GM21528 (cell line): ENCODE data around the gene OSBPL3.

Experiments
- ATAC-seq: cut with Tn5 transposase; IDR thresholded peaks from one replicate; pipeline ENCODE4 v1.9.1; 2021; ENCODE audit warnings: mild to moderate bottlenecking, moderate library complexity; ENCODE audit not compliant: unreplicated experiment, low FRiP score

OSBPL3 gene

DNA sequence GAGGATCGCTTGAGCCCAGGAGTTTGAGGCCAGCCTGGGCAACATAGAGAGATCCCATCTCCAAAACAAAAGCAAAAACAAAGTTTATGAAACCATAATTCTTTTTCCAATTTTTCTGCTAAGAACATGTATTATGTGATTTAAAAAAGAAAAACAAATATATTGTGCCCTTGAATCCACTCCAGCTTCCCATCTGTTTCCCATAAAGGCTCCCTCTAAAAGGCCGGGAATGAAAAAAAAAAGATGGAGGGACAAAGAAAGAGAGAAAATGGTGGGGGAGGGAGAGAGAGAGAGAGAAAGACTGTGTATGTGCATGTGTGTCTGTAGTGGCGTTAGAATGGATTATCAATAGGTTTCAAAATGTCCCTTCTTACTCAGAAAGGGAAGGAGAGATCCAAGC, 202.2 kb downstream of the OSBPL3 start:
- no peak for ATAC-seq

DNA sequence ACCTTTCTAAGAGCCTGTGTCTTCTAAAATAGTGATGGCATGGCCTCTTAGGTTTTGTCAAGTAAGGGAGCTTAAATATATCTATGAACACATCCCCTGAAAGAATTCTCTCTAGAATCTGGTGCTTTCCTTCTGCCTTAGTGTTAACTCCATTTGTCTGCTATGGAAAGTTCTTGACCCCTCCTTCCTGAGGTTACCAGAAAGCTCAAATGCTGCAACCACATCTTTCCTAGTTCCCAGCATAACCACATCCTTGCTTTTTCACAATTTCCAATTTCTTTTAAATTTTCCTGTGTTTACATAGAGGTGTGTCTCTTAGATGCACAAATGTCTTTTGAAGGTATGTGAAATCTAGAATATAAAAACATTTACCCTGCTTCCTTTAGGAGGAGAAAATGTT, 206.3 kb downstream of the OSBPL3 start:
- ATAC-seq: no peak

DNA sequence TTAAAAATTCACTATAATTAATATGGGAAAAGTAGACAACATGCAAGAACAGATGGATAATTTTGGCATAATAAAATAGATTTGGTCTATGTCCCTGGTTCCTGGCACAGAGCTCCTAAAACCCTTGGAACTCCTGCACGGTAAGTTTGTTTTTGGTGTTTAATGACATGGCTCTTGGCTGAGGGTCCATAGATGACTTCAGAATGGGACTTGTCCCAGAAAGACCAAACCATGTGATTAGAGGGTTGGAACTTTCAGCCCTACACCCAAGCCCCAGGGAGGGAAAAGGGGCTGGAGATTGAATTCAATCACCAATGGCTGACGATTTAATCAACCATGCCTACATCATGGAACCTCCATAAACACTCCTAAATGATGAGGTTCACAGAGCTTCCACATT, 210.1 kb downstream of the OSBPL3 start:
- ATAC-seq: no peak

DNA sequence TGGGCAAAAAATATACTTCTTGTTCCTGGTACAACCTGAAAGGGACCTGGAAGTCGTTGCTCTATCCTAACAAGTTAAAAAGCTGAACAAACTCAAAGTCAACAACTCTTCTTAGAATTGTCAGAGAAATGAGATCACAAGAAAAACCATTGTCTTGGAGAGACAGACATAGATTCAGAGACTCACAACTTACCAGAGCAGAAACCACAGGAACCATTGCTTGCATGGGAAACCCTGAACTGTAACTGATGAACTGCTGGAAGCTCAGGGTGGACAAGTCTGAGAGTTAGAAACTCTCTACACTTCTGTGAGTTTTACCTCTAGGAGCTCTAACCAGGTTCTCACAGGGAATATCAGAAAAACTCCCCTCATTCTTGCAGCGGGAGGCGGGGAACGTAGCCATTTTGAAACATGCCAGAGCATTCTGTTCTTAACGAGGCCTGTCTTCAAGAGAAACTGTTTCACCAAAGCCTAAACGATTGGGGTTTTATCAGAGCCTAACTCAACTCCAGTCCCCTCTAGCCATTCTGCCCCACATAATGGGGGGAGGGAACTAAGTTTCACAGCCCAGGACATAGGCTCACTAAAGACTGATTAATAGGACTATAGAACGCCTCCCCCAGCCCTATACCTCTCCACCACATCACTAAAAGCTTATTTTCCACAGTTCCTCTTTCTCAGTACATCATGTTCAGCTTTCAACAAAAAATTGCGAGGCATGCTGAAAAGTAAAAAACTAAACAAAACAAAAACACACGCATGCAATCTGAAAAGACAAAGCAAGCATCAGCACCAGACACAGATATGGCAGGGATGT, 210.8 kb downstream of the OSBPL3 start:
- no peak for ATAC-seq

DNA sequence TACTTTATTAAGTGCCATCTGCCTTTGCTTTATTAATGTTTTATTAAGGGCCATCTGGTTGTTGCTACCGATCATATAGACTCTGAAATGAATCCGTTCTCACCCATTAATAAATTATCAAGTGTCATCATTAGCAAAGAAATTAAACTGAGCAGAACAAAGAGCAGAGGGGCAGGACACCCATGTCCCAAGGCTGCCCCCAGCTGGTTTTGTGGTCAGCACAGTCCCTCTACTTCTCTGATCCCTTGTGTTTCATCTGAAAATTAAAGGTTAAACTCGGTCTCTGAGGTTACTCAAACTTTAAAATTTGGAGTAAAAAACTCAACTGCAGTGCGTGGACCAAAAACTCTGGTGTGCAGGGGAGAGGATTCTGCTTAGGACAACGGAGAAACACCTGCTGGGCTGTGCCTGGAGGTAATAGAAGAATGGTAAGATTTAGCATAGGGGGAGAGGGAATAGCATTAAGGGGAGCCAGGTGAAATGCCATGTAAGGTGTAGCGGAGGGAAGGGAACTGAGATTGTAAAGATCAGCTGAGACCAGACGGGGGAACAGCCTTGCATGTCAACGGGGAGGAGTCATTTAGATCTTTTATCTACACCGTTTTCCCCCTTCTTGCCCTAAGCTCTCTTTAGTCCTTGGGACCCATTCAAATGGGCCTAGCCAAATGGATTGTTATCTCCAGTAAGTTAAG, 212.0 kb downstream of the OSBPL3 start:
- no peak for ATAC-seq

DNA sequence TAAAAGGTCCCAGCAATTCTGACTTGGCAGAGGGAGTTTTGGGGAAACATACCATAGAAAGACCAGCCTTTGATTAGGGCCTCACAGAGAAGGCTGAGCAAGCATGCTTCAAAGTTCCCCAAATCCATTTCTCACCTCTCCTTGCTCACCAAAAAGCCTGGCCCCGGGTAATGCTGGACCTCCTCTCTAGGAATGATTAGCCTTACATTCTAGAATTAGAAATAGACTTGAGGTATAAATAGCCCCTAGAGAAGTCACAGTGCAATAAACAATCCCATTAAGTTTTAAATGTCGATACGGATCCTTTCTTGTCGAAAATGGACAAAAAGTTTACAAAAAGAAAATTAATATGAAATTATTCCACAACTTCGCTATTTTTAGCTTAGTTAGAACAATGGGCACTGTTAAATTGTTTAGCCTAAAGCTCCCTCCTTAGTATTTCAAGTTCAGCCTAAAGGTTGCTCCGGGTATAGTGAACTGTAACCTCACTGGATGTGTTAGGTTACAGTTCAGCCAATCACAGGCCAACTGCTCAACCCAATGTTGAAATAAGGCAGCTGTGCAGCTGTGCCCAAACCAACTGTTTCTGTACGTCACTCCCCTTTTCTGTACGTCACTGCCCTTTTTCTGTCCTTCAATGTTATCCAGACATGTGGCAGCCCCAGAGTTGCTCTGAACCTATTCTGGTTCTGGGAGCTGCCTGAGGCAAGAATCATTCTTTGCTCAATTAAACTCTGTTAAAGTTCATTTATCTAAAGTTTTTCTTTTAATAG, 214.8 kb downstream of the OSBPL3 start:
- ATAC-seq: no peak

DNA sequence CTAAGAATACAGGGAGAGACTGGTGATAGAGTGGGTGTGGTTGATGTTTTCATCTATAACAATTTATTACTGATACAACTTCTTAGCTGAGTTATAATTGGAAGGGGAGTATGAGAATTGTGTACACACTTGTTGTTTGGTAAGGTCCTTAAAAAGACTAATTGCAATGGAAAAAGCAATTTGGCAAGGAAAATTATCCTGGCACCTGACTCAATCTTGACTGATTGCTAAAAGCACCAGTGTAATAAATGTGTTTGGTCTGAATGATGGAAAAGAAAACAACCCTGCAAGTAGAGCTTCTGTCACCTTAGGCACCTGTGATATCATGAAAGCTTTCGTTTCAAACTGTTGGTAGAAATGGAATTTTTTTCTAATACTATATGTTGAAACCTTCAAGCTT, 216.0 kb downstream of the OSBPL3 start:
- no peak for ATAC-seq

DNA sequence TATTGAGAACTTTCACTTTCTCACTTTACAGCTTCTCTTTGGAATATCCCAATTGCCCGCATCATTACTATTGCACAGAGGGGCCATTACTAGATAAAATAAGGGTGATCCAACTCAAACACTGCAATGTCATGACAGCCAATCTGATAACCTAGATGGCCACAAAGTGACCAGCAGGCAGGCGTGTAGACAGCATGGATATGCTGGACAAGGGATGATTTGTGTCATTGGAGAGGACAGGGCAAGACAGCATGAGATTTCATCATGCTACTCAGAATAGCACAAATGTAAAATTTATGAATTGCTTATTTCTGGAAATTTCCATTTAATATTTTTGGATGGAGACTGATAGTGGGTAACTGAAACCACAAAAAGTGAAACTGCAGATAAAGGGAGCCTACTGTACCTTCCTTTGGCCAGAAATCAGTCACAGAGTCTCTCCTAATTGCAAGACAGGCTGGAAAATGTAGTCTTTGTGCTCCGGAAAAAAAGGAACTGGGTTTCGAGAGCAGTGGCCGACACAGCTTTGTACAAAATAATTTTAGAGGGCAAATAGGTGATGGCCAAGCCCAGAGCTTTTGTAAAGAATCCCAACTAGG, 216.6 kb downstream of the OSBPL3 start:
- no peak for ATAC-seq

DNA sequence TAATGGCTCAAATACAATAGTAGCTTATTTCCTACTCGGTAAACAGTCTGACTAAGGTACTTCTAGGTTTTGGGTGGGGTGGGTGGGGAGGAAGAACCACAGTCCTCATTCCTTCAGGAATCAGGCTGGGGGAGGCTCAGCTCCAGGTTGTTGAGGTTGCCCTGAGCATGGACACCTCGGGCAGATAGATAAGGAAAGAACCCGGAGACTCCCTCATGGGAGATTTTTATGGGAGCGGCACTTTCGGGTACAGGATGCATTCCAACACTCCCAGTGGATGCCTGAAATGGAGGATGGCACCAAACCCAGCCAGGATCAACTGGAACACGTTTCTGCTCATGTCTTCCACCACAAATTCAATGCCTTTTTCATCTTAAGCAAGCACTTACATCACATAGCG, 217.2 kb downstream of the OSBPL3 start:
- ATAC-seq: no peak

DNA sequence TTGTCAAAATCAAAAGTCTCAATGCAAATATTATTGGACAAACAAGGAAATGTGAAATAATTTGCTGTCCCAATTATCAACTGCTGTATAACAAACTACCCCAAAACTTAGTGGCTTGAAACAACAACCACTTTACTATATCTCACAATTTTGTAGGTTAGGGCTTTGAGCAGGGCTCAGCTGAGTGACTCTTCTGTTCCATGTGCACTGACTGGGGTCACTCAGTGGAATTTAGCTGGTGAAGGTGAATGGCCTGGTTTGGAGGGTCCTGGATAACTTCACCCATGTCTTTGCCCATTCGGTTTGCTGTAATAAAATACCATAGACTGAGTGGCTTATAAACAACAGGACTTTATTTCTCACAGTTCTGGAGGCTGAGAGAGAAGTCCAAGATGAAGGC, 219.0 kb downstream of the OSBPL3 start:
- ATAC-seq: no peak

DNA sequence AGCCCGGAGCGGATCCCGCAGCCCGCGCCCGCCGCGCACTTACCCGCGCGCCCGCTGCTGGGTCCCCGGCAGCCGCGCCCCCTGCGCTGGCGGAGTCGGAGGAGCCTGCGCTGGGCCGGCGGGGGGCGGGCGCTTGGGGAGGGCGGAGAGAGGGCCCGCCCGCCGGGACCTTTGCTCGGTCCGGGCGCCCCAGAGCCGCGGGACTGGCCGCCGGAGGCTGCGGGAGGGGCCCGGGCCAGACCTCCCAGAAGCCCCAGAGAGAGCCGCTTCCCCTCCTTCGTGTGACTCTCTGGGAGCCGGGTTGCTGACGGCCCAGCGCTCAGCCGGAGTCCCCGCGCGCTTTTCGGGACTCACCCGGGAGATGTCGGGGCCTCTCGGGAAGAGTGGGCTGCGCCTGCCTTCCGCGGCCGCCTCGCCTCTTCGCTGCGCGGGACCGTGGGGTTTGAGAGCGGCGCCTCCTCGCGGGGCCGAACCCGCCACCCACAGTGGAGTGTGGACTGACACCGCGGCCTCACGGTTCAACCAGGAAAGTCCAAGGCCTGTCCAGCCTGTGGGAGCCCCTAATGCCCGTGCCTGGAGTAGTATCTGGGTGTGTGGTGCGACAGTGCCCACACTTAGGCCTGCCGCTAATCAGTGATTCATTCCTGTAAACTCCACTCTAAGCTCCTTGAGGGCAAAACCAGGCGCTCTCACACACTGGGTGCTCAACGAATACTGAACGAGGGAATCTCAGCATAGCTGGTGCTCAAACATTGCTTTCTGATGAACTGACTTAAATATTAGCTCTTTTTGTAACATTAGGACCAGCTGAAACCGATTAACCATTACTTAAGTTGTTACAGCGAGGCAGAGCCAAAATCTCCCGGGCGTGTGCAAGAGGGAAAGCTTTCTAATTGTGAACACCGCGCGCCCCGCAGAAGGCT, 222.4 kb downstream of the OSBPL3 start, which contains the start of gene GSDME:
Gene GSDME, minus strand, starts transcription at position 112 of the 923 bp plus-strand sequence. CDS start 7,690 bp downstream, outside the sequence.
- peak; percentile 65 for ATAC-seq

DNA sequence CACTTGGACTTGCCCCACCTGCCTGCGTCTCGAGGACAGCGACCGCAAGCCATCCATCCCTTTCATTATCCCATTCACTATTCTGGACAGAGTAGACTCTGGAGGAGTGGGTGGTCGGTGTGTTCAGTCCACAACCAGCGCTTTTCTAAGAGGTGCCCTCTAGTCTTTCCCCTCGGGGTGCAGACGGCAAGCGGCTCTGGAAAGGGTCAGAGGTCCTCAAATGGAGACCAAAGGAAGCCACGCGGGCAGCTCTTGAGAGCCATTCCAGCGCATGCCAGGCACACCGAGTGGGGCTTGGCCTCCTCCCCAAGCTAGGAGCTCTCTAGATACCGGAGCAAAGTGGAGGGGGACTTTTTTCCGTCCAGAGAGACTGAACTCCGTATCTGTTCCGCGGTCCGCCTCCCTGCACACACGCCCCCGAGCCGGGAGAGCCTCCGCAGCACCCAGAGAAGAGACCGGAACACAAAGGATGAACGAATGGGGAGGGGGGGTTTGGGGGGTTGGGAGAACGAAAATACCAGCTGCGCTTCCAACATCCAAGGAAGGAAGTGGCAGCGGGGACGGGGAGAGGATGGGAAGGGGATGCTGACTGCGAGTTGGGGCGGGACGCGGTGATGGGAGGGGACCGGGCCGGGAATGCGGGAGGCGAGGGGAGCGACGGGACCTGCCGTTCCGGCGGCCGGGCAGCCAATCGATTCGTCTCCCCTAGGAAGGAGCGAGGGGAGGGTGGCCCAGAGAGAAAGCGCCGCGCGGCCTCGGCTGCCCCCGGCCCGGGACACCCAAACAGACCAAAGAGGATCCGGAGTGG, 223.2 kb downstream of the OSBPL3 start:
- ATAC-seq: peak; percentile 9

DNA sequence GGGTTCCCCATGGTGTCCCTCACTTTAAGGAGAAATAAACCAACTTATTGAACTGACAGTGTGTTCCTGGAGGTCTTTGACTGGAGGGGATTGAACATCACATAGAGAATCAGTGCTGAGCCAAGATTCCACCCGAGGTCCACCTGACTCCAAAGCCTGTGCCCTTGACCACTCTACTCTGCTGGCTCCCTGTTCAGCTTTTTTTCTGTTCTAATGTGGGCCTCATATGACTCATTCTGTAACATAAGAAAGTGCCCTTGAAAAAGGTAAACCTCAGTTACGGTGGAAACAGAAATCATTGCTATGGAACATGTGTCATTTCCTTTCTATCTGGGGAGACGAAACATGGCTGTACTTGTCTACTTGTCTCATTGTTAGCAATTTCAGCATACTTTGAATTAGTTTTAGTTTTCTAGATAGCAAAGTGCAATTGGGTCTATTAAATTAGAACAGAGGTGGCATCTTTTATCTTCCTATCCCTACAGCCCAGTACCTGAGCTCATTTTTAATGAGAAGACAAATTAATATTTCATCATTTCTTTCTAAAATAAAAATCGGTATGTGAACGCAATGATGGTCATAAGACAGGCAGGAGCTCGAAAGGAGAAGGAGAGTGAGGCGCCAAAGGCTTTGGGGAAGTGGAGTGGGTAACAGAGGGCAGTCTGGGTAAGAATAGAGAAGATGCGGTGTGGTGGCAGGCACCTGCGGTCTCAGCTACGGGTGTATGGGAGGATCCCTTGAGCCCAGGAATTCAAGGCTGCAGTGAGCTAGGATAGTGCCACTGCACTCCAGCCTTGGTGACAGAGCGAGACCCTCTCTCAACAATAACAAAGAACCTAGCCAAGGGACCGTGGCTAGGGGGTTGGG, 224.2 kb downstream of the OSBPL3 start:
- peak; percentile 55 for ATAC-seq

DNA sequence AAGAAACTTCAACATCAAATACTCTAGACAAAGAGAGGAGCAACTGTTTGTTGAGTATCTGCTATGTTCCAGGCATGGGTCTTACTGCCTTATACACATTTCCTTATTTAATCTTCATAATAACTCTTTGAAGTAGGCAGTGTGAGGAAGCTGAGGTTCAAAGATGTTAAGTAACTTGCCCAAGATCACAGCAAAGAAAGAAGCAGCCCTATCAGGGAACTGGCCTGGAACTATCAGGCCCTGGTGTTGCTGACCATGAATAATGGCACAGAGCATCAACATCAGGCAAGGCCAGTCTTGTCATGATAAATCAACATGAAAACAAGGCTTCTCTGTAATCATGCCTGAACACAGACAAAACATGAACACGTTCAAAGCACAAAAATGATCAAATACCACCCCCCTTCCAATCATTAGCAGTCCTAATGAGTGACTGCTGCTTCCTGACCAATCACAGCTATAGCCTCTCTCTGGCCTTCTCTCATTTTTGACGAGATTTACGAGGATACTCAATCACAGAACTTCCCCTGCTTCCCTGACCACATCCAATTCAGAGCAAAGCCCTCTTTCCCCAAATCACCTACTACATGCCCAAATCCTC, 225.0 kb downstream of the OSBPL3 start:
- ATAC-seq: no peak

DNA sequence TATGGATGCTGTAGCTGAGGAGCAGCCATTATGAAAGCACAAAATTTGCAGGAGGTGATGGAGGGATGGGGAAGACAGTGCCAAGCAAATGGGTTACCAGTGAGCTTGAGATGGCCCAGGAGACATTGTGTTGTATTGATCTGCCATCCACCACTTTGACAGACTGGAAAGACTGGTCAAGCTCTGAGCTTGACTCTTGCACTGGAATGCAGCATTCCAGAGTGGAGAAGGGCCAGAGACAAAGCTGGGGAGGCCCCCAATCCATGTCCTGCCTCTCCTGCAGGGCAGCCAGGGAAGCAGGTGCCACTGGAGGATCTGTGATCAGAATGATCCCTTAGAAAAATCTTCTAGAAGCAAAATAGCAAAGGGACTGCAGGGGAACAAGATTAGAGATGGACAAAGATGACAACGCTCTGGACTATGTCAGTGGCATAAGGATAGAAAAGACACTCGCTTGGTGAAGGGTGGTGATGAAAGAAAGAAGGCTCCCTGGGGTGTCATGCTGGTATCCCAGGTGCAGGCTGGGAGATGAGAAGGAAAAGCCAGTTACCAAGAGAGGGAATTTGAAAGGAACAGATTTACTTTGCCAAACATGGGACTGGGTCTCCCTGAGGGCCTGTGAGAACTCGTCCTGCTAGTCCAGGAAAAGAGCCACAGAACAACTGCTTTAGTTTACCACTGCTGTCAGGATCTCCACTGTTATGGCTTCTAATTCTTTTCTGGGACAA, 227.7 kb downstream of the OSBPL3 start:
- no peak for ATAC-seq

DNA sequence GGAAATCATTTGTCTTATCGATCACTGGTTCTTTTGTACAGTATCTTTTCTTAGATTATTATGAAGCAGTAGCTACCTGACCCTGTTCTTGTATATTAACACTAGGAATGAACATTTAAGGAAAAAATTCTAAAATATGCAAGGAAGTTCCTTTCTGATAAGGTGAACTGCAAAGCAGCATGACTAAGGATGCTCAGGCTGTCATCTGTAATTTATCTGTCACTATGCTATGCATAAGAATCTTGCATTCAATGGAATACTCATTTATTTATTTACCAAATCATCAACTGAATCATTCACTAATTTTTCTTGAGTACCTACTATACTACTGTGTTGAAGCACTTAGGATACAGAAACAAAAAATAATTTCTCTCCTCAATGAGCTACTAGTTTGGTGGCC, 228.5 kb downstream of the OSBPL3 start:
- ATAC-seq: no peak
